GM06990 (cell line): Measurements from ENCODE around the gene SRRM1.

Source experiments
- DNase-seq: peaks from one replicate; pipeline ENCODE4 v3.0.0-alpha.2; 2011; ENCODE audit not compliant: insufficient read length; ENCODE audit errors: extremely low read depth
- H3K27me3 ChIP-seq: replicated peaks from 2 replicates; pipeline ENCODE4 v1.6.0; 2011; ENCODE audit warnings: low read length; ENCODE audit not compliant: control insufficient read depth, insufficient read depth
- H3K36me3 ChIP-seq: 2 replicates; pipeline ENCODE4 v1.5.1; 2011; ENCODE audit warnings: low read length; ENCODE audit not compliant: control insufficient read depth, insufficient read depth
- H3K4me3 ChIP-seq: replicated peaks from 2 replicates; pipeline ENCODE4 v1.5.1; 2011; ENCODE audit warnings: low read depth, mild to moderate bottlenecking, control low read depth, low read length
- TF ChIP-seq, protein P1 (sequence below): IDR thresholded peaks from 2 replicates; pipeline ENCODE4 v1.5.1; 2011; ENCODE audit warnings: low read length, control low read depth, mild to moderate bottlenecking, inconsistent platforms; ENCODE audit not compliant: insufficient read depth, poor library complexity, severe bottlenecking

SRRM1 gene

DNA sequence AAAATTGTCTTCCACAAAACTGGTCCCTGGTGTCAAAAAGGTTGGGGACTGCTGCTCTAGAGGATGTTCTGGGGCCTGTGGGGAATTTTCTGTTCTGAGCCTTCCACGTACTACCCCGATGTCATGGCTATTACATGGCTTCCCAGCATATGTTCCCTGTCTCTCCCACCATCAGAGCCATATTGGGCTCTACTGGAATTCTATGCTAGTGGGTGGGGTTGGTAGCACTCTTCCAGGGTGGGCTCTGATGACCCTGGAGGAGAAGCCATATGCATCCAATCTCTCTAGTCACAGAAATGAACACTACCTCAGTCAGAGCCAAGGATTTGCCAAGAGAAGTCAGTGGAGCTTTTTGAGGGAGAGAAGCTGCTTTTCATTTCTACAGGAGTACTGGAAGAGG, 47.9 kb downstream of the SRRM1 start:
- DNase-seq = no peak
- Histone ChIP-seq H3K4me3 (no peak overlapping the region), H3K36me3 (no peaks in the 10 kb centered on the region), H3K27me3 (no peaks in the 10 kb centered on the region)
- TF ChIP-seq, protein P1, sequence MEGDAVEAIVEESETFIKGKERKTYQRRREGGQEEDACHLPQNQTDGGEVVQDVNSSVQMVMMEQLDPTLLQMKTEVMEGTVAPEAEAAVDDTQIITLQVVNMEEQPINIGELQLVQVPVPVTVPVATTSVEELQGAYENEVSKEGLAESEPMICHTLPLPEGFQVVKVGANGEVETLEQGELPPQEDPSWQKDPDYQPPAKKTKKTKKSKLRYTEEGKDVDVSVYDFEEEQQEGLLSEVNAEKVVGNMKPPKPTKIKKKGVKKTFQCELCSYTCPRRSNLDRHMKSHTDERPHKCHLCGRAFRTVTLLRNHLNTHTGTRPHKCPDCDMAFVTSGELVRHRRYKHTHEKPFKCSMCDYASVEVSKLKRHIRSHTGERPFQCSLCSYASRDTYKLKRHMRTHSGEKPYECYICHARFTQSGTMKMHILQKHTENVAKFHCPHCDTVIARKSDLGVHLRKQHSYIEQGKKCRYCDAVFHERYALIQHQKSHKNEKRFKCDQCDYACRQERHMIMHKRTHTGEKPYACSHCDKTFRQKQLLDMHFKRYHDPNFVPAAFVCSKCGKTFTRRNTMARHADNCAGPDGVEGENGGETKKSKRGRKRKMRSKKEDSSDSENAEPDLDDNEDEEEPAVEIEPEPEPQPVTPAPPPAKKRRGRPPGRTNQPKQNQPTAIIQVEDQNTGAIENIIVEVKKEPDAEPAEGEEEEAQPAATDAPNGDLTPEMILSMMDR = no peak

DNA sequence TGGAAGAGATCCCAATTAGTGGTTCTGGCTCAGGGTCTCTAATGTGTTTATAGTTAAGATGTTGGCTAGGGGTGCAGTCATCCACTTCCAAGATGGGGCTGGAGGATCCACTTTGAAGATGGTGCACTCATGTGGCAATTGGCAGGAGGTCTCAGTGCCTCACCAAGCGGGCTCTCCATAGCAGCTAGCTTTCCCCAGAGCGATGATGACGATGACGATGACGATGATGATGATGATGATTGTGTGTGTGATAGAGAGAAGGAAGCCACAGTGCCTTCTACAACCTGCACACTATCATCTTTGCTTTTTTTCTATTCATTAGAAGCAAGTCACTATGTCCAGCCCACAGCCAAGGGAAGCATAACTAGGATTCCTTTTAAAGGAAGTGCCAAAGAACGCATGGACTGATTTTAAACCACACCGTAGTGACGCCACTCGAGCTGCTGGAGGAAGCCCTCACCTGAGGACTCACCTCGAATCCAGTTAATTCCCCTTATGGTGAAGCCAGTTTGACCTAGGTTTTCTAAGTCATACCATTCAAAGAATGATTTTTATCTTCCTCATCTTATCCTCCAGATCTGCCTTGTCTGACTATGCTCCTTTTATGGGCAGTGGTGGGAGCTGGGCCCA, 49.4 kb downstream of the SRRM1 start:
- no peaks in the 10 kb centered on the region for H3K27me3 ChIP-seq
- no peaks in the 10 kb centered on the region for H3K36me3 ChIP-seq
- DNase-seq = no peak
- H3K4me3 ChIP-seq = no peak overlapping the region
- TF ChIP-seq, protein P1 = no peak

DNA sequence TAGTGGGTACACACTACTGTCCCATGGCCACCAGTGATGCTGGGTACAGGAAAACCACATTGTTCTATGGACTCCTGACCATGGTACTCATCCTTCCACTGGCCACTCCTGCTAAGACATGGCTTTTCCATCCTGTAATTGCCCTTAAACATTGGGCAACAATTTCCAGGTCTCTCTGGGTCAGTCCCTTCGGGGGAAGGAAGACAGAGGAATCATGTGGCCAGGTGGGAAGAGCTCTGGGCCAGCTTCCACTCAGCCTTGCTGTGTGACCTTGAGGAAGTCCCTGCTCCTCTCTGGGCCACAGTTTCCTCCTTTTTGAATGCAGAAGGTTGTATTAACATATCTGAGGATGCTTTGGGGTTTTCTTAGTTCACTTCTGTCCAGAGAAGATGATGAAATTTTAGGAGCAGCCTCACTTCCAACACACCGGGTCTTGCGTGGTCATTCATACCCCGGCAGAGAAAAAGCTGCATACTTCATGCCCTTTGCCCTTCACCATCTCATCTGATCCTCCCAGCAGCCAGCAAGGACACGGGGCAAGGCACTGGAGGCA, 50.8 kb downstream of the SRRM1 start:
- no peaks in the 10 kb centered on the region for H3K36me3 ChIP-seq
- H3K27me3 ChIP-seq = no peaks in the 10 kb centered on the region
- no peak for DNase-seq
- H3K4me3 ChIP-seq = no peak overlapping the region
- TF ChIP-seq, protein P1 = no peak

DNA sequence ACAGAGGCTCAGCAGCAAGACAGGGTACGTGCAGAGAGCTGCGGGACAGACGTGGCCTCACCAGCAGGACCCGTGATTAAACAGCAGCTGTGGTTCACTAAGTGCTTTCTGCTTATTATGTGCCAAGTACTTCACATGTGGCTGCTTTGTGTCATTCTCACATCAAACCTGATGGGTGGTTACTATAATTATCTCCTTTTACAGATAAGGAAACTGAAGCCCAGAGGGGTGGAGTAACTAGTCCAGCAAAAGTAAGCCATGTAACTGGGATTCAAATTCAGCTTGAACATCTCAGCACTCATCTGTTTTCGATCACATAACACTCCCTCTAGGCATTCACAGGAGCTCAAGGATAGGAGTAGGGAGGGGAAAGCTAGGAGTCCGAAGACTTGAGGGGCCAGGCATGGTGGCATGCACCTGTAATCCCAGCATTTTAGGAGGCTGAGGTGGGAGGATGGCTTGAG, 51.3 kb downstream of the SRRM1 start:
- Histone ChIP-seq H3K36me3 (no peaks in the 10 kb centered on the region), H3K27me3 (no peaks in the 10 kb centered on the region), H3K4me3 (no peak overlapping the region)
- DNase-seq = peak; percentile 69
- TF ChIP-seq, protein P1 = no peak

DNA sequence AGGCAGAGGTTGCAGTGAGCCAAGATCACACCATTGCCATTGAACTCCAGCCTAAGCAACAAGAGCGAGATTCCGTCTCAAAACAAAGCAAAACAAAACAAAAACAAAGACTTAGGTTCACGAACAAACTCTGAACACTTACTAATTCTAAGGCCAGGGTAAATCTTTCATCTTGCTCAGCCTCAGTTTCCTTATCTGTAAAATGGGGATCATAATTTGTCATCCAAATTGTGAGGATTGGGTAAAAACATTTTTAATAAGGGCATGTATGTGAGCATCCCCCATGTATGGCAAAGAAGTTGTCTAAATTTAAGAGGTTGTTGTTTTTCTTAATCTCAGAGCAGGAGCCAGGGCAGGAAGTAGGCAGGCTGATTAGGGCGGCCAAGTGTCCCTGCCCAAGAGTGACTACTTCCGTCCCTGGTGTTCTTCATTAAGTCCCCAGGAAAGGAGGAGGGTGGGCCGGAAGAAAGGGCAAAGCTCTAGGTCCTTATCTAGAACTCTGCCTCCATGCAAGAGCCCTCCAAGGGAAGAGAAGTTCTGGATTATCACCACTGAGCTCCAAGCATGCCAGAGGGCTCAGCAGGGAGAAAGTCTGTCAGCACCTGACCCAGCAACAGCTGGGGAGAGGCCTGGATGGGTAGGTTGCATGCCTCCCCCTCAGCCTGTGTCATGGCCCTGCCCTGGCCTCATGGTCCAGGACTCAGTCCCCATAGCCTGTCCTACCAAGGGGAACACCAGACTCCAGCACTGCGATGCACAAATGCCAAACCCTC, 52.3 kb downstream of the SRRM1 start:
- H3K4me3 ChIP-seq = no peak overlapping the region
- TF ChIP-seq, protein P1 = no peak
- H3K36me3 ChIP-seq = no peaks in the 10 kb centered on the region
- H3K27me3 ChIP-seq = no peaks in the 10 kb centered on the region
- no peak for DNase-seq
